NT2/D1 (cell line): Measurements from ENCODE around the gene PAWR.

ENCODE experiments used
- YY1 ChIP-seq: IDR thresholded peaks from 2 replicates; pipeline ENCODE4 v1.6.1; 2011; ENCODE audit not compliant: insufficient read length, insufficient read depth
- ZNF274 ChIP-seq: IDR thresholded peaks from 2 replicates; pipeline ENCODE4 v1.6.1; 2011; ENCODE audit warnings: mild to moderate bottlenecking, low read depth, low read length

DNA sequence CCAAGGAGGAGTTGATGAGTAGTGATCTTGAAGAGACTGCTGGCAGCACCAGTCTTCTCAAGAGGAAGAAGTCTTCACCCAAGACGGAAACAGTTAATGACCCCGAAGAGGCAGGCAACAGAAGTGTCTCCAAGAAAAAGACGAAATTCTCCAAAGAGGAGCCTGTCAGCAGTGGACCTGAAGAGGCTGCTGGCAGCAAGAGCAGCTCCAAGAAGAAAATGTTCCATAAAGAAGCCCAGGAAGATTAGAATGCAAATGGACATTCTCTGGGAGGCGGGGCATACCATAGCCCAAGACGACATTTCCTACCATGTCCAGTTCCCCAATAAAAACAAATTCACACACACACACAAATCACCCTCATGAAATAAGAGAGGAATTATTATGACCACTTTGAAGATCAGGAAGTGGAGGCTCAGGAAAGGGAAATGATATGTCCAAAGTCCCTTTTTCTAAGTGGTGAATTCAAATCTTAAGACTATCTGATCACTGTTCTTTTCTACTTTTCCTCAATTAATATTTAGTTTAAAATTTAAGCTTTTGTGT, 131.8 kb downstream of the PAWR start:
- TF ChIP-seq ZNF274 (no peak), YY1 (no peak)
